ENCODE results near the gene IZUMO2. TPM values are rescaled to one million over a fixed set of nuclear protein-coding genes. Genes with fewer than 3 reads are reported as not detected.

IZUMO2 gene
- total RNA-seq (2011; cell fraction: chromatin; rRNA removed; ENCODE audit: low replicate concordance): not detected in 2 replicates
- total RNA-seq (2011; cell fraction: nucleolus; rRNA removed): not detected in 2 replicates
- total RNA-seq (2011; cell fraction: nucleoplasm; rRNA removed): not detected in 2 replicates
- total RNA-seq (2014; rRNA removed) (not detected in 2 replicates), total RNA-seq (2014; rRNA removed; fragmentation: Illumina TruSeq; extraction: Trizol) (not detected in 2 replicates), total RNA-seq (2015; rRNA removed; fragmentation: Illumina TruSeq; extraction: Trizol) (not detected in 2 replicates), total RNA-seq (2021) (not detected in 2 replicates), polyA plus RNA-seq (2011; rRNA removed) (not detected in 2 replicates), polyA plus RNA-seq (2014; fragmentation: Illumina TruSeq; extraction: Trizol) (not detected in 2 replicates), polyA plus RNA-seq (2014; fragmentation: Nextera tagmentation; extraction: Ambion mirVana) (not detected), polyA plus RNA-seq (2014; rRNA removed) (not detected in 2 replicates), polyA minus RNA-seq (2011; rRNA and poly(A)+ RNA removed) (not detected in 2 replicates), Bru-seq, nascent RNA (percentile 17 among the genes with signal in this experiment), BruChase-seq, experiment 1, labeled RNA remaining after a 2-hour chase (not detected), BruChase-seq, experiment 2, labeled RNA remaining after a 6-hour chase (not detected)
- not detected in 2 replicates for polyA plus RNA-seq (2011; cell fraction: cytosol; rRNA removed)
- not detected in 2 replicates for polyA plus RNA-seq (2011; cell fraction: nucleus; rRNA removed)
- not detected in 2 replicates for polyA plus RNA-seq (2012)
- not detected in 2 replicates for polyA minus RNA-seq (2011; cell fraction: cytosol; rRNA and poly(A)+ RNA removed)
- polyA minus RNA-seq (2011; cell fraction: nucleus; rRNA and poly(A)+ RNA removed): not detected in 2 replicates
- long read RNA-seq, experiment 1: 0 reads
- long read RNA-seq, experiment 2: 0 reads
- long read RNA-seq, experiment 3: 0 reads

DNA sequence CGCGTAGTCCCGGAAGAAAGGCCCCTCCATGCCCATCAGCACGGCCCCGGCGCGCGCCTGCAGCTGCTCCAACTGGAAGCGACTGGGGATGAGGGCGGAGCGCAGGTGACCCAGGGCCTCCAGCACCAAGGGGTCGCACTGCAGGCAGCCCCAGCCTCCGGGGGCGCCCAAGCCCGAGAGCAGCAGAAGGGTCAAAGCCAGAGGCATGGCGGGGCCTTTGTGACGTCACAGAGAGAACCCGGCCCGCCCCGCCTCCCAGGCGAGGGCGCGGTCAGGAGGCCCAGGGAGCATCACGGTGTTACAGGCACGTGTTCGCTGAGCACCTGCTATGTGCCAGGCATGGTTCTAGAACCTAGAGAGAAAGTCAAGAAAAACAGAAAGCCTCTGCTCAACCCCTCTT lies at the start of gene IZUMO2:
TSS of gene IZUMO2 (minus strand) at position 294 of the 400 bp plus-strand sequence. CDS start at position 207, 87 bp downstream.
- H3K4me2 ChIP-seq (ENCODE audit: insufficient read depth, low read length): no peak within 1 kb of the TSS
- intact Hi-C loops (cut with micrococcal nuclease) (no loop called here), in situ Hi-C loops (cut with MboI) (no loop called here)
- WGBS (ENCODE audit: insufficient coverage, low coverage, missing lambda C conversion rate): 16% methylated on average over 18 of the region's 26 CpGs
- H3K9me3 ChIP-seq (replicated peaks; ENCODE audit: control insufficient read depth, insufficient read depth, low read depth, low read length): no peaks in the 10 kb centered on the region
- H3K27ac ChIP-seq (ENCODE audit: extremely low read depth, low read depth, low read length): no peak within 1 kb of the TSS
- DNase-seq (ENCODE audit: extremely low read depth in 1 of 4, low spot score in 3 of 4) (peak; percentile 23 to 53 (median 34)), ATAC-seq (peak; percentile 69), FAIRE-seq (no peak)
- no peaks in the 10 kb centered on the region for H3K79me2 ChIP-seq (ENCODE audit: control insufficient read depth, insufficient read depth, low read length)
- no peaks in the 10 kb centered on the region for H3K36me3 ChIP-seq (ENCODE audit: control insufficient read depth, insufficient read depth, low read length)
- H3K4me1 ChIP-seq (replicated peaks in 1 of 2; ENCODE audit: control insufficient read depth in 2 of 2, insufficient read depth in 2 of 2, low read length in 2 of 2): peaks cover 0 to 16% of the 10 kb centered on the region in 2 experiments; a peak in 3 of 5 replicates
- CTCF ChIA-PET (ENCODE audit: low intra/inter-chr PET ratio): no interaction called here
- no peak within 1 kb of the TSS for H3K4me3 ChIP-seq
- H3K9me1 ChIP-seq (ENCODE audit: control insufficient read depth, insufficient read depth, low read length): no peaks in the 10 kb centered on the region
- no peak within 1 kb of the TSS for H3K9ac ChIP-seq (ENCODE audit: insufficient read depth in 1 of 2, low read depth in 2 of 2, low read length in 2 of 2)
- no peaks in the 10 kb centered on the region for H4K20me1 ChIP-seq (replicated peaks; ENCODE audit: control insufficient read depth, insufficient read depth, low read length)
- H2AFZ ChIP-seq (ENCODE audit: low read depth, low read length): no peak within 1 kb of the TSS
- POLR2A ChIA-PET: no interaction called here
- H3K27me3 ChIP-seq (ENCODE audit: control insufficient read depth in 2 of 2, insufficient read depth in 2 of 2, low read length in 2 of 2): peaks cover 0 to 26% of the 10 kb centered on the region in 2 experiments; a peak in 2 of 5 replicates
- no TSS peak for BruUV-seq (replicated peaks)
- TF ChIP-seq SMARCA5 (IDR thresholded peaks at IDR 0.05) (no peak), CREM (IDR thresholded peaks at IDR 0.05; ENCODE audit: low read depth) (peak; percentile 41; the same call in 1 of the 2 replicates), ZNF224 (CRISPR knock-in tag; IDR thresholded peaks at IDR 0.05) (no peak), BHLHE40 (IDR thresholded peaks at IDR 0.05; ENCODE audit: low read length) (peak; percentile 45; the same call in 1 of the 2 replicates), ZNF785 (CRISPR knock-in tag; IDR thresholded peaks at IDR 0.05) (no peak), SAP30 (IDR thresholded peaks at IDR 0.05; ENCODE audit: borderline replicate concordance, insufficient read depth, low read depth, low read length, poor library complexity, severe bottlenecking) (no peak)
- TF ChIP-seq, protein P1, sequence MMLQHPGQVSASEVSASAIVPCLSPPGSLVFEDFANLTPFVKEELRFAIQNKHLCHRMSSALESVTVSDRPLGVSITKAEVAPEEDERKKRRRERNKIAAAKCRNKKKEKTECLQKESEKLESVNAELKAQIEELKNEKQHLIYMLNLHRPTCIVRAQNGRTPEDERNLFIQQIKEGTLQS (IDR thresholded peaks at IDR 0.05): no peak
- TF ChIP-seq, protein P1 (CRISPR knock-in tag; conservative IDR thresholded peaks at IDR 0.05): no peak
- TF ChIP-seq, protein P2, sequence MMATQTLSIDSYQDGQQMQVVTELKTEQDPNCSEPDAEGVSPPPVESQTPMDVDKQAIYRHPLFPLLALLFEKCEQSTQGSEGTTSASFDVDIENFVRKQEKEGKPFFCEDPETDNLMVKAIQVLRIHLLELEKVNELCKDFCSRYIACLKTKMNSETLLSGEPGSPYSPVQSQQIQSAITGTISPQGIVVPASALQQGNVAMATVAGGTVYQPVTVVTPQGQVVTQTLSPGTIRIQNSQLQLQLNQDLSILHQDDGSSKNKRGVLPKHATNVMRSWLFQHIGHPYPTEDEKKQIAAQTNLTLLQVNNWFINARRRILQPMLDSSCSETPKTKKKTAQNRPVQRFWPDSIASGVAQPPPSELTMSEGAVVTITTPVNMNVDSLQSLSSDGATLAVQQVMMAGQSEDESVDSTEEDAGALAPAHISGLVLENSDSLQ (IDR thresholded peaks at IDR 0.05): no peak
- TF ChIP-seq, protein P3, sequence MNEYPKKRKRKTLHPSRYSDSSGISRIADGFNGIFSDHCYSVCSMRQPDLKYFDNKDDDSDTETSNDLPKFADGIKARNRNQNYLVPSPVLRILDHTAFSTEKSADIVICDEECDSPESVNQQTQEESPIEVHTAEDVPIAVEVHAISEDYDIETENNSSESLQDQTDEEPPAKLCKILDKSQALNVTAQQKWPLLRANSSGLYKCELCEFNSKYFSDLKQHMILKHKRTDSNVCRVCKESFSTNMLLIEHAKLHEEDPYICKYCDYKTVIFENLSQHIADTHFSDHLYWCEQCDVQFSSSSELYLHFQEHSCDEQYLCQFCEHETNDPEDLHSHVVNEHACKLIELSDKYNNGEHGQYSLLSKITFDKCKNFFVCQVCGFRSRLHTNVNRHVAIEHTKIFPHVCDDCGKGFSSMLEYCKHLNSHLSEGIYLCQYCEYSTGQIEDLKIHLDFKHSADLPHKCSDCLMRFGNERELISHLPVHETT (CRISPR knock-in tag; conservative IDR thresholded peaks at IDR 0.05 in 1 of 2, IDR thresholded peaks at IDR 0.05 in 1 of 2): no peak
- TF ChIP-seq, protein P4, sequence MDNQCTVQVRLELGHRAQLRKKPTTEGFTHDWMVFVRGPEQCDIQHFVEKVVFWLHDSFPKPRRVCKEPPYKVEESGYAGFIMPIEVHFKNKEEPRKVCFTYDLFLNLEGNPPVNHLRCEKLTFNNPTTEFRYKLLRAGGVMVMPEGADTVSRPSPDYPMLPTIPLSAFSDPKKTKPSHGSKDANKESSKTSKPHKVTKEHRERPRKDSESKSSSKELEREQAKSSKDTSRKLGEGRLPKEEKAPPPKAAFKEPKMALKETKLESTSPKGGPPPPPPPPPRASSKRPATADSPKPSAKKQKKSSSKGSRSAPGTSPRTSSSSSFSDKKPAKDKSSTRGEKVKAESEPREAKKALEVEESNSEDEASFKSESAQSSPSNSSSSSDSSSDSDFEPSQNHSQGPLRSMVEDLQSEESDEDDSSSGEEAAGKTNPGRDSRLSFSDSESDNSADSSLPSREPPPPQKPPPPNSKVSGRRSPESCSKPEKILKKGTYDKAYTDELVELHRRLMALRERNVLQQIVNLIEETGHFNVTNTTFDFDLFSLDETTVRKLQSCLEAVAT (IDR thresholded peaks at IDR 0.05): no peak
- TF ChIP-seq, protein P5, sequence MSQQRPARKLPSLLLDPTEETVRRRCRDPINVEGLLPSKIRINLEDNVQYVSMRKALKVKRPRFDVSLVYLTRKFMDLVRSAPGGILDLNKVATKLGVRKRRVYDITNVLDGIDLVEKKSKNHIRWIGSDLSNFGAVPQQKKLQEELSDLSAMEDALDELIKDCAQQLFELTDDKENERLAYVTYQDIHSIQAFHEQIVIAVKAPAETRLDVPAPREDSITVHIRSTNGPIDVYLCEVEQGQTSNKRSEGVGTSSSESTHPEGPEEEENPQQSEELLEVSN (IDR thresholded peaks at IDR 0.05; ENCODE audit: borderline replicate concordance in 1 of 2, extremely low read depth in 1 of 2, insufficient read depth in 1 of 2, insufficient read length in 1 of 2, low read depth in 1 of 2, low read length in 1 of 2, poor library complexity in 1 of 2, severe bottlenecking in 1 of 2): peak; percentile 46 to 67
